ENCODE measurements around the gene NFIX. TPM values are rescaled to one million over a fixed set of nuclear protein-coding genes. Genes with fewer than 3 reads are reported as not detected.

Gene NFIX
- total and polyA plus RNA-seq, 9 of the 15 experiments (the other 6 are each of a cell fraction or from before 2014, with no cell fraction given): 0.28 to 26.8 (median 5.4) TPM

DNA sequence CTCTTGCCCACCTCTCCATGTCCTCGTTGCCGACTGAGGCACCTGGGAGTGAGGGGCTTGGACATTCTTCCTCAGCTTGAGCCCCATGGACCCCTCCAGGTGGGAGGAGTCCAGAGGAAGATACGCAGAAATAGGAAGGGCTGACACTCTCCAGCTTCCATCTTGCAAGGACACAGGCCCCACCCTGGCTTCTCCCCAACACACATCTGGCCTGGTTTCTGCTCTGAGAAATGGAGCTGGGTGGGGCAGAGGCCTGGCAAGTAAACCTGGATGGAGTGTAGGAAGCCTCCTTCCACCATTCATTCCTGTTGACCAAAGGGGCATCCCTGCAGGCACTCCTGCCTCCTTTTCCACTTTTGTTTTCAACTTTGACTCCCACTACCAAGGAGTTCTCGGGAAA, 50.5 kb downstream of the NFIX start (continued):
- TF ChIP-seq ZBTB40 (IDR thresholded peaks at IDR 0.05) (no peak), ZBTB40 (CRISPR knock-in tag; IDR thresholded peaks at IDR 0.05) (no peak), ZFP91 (CRISPR knock-in tag; IDR thresholded peaks at IDR 0.05) (no peak), MCM7 (IDR thresholded peaks at IDR 0.05) (no peak), ERF (CRISPR knock-in tag; IDR thresholded peaks at IDR 0.05) (no peak), CEBPB (tag; IDR thresholded peaks at IDR 0.05) (no peak), HMG20A (CRISPR knock-in tag; conservative IDR thresholded peaks at IDR 0.05) (no peak), RFX1 (IDR thresholded peaks at IDR 0.05) (no peak), SAFB (IDR thresholded peaks at IDR 0.05; ENCODE audit: borderline replicate concordance, low read depth, low read length) (no peak), TRIM28 (IDR thresholded peaks at IDR 0.05) (no peak)
- TF ChIP-seq, protein P1, sequence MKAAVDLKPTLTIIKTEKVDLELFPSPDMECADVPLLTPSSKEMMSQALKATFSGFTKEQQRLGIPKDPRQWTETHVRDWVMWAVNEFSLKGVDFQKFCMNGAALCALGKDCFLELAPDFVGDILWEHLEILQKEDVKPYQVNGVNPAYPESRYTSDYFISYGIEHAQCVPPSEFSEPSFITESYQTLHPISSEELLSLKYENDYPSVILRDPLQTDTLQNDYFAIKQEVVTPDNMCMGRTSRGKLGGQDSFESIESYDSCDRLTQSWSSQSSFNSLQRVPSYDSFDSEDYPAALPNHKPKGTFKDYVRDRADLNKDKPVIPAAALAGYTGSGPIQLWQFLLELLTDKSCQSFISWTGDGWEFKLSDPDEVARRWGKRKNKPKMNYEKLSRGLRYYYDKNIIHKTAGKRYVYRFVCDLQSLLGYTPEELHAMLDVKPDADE (conservative IDR thresholded peaks at IDR 0.05; ENCODE audit: control insufficient read depth, low read depth, low read length): no peak
